Sigmoid colon (tissue), 7 donors: ENCODE results near the gene CNTN5. TPM values are rescaled to one million over a fixed set of nuclear protein-coding genes. Genes with fewer than 3 reads are reported as not detected.

Experiments used
- DNase-seq: peaks from one replicate; pipeline ENCODE4 v3.0.0-alpha.2; 2019
- H3K27ac ChIP-seq, 4 donors: fragments of 200-600 bp; sonication (generic); one replicate each; pipeline ENCODE4 v1.5.1; 2016 to 2019; ENCODE audit warnings: mild to moderate bottlenecking in 1 of 4
- H3K27me3 ChIP-seq, 3 donors: fragments of 200-600 bp; sonication (generic); one replicate each; pipeline ENCODE4 v1.5.1; 2019; ENCODE audit warnings: mild to moderate bottlenecking in 1 of 3
- H3K36me3 ChIP-seq, 4 donors: fragments of 200-600 bp; sonication (generic); one replicate each; pipeline ENCODE4 v1.5.1; 2016 to 2019
- H3K4me1 ChIP-seq, 4 donors: fragments of 200-600 bp; sonication (generic); one replicate each; pipeline ENCODE4 v1.5.1; 2017 to 2019
- H3K4me3 ChIP-seq, 4 donors: fragments of 200-600 bp; sonication (generic); one replicate each; pipeline ENCODE4 v1.5.1; 2017 to 2019; ENCODE audit warnings: mild to moderate bottlenecking in 2 of 4, moderate library complexity in 1 of 4
- H3K9me3 ChIP-seq, 4 donors: fragments of 200-600 bp in 3 of 4; sonication (generic) in 3 of 4; one replicate each; pipeline versions ENCODE4 v1.5.1 to v1.6.1; 2013 to 2019
- EP300 ChIP-seq, 4 donors: sonication (generic); formaldehyde crosslinking; IDR thresholded peaks; one replicate each; pipeline ENCODE4 v1.6.1; 2017; ENCODE audit warnings: antibody characterized with exemption in 4 of 4
- POLR2A ChIP-seq, 2 donors: fragments of 450-650 bp; IDR thresholded peaks; one replicate each; pipeline ENCODE4 v1.6.1; 2016; ENCODE audit warnings: antibody characterized with exemption in 2 of 2, mild to moderate bottlenecking in 2 of 2, moderate library complexity in 2 of 2
- POLR2AphosphoS5 ChIP-seq, 4 donors: sonication (generic); formaldehyde crosslinking; IDR thresholded peaks; one replicate each; pipeline ENCODE4 v1.6.1; 2017; ENCODE audit warnings: antibody characterized with exemption in 4 of 4
- WGBS, 2 donors: extraction: QIAGEN DNeasy Blood & Tissue Kit; methylation state at CpG; one replicate each; pipeline ENCODE4 v1.1.7; 2013; 5-methylcytosine and 5-hydroxymethylcytosine counted together
- intact Hi-C: fragments of 100-400 bp; cut with DNase I; formaldehyde crosslinking; loops from one replicate; pipeline ENCODE4 v1.15.1; 2023
- polyA plus RNA-seq, 3 donors: library from polyadenylated mRNA; stranded (reverse); fragments of 200-250 nt; gene quantifications; one replicate each; pipeline ENCODE4 v1.2.3, GENCODE V29; 2013
- total RNA-seq, 4 donors: library from RNA; depleted of rRNA; stranded (reverse); fragments of >200 nt; gene quantifications; one replicate each; pipeline ENCODE4 v1.1.0, GENCODE V29; 2016
- TF ChIP-seq, protein P1 (sequence below), 4 experiments: fragments of 450-650 bp in 3 of 4; fragments of 200-600 bp in 1 of 4; IDR thresholded peaks; one replicate each; pipeline ENCODE4 v1.5.1; 2016 to 2019; ENCODE audit warnings: antibody characterized with exemption in 4 of 4, mild to moderate bottlenecking in 3 of 4, moderate library complexity in 2 of 4
- donor health status: healthy with polysubstance abuse.
- donor health status: Bipolar disorder and iron deficiency.
- donor health status: healthy.

The CNTN5 gene
- total and polyA plus RNA-seq, 7 donors = 0.13 to 0.36 (median 0.16) TPM; not detected in 2

DNA sequence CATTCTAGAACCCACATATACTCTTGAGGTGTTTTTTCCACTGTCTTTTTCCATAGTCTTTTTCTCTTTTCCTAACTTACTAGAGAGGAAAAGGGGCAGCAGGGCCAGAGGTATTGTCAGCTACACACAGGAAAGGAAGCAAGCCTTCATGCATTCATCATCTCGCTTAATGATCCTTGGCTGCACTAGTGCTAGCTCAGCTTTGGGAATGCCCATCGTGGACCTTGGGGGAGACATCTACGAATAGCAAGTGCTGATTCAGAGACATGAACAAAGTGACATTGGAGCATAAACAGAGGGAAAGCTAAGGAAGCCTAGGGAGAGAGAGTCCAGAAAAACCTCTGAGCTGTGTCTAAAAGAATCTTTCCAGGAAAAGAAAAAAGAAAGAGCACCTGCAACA is 1200.1 kb downstream of the CNTN5 start:
- WGBS, 2 donors = 76% methylated on average over 3 of the region's 3 CpGs
- DNase-seq = no peak
- intact Hi-C loops = no loop called here
- H3K27me3 ChIP-seq = no peaks in the 10 kb centered on the region
- peaks cover 0 to 8% (median 0%) of the 10 kb centered on the region in 4 donors for H3K4me1 ChIP-seq
- H3K4me3 ChIP-seq = no peak overlapping the region
- no peak overlapping the region for H3K27ac ChIP-seq
- H3K9me3 ChIP-seq = no peaks in the 10 kb centered on the region
- no peaks in the 10 kb centered on the region for H3K36me3 ChIP-seq
- TF ChIP-seq POLR2A (IDR thresholded peaks at IDR 0.05) = no peak
- TF ChIP-seq EP300 (IDR thresholded peaks at IDR 0.05) = no peak
- TF ChIP-seq POLR2AphosphoS5 (IDR thresholded peaks at IDR 0.05) = no peak
- TF ChIP-seq, protein P1, sequence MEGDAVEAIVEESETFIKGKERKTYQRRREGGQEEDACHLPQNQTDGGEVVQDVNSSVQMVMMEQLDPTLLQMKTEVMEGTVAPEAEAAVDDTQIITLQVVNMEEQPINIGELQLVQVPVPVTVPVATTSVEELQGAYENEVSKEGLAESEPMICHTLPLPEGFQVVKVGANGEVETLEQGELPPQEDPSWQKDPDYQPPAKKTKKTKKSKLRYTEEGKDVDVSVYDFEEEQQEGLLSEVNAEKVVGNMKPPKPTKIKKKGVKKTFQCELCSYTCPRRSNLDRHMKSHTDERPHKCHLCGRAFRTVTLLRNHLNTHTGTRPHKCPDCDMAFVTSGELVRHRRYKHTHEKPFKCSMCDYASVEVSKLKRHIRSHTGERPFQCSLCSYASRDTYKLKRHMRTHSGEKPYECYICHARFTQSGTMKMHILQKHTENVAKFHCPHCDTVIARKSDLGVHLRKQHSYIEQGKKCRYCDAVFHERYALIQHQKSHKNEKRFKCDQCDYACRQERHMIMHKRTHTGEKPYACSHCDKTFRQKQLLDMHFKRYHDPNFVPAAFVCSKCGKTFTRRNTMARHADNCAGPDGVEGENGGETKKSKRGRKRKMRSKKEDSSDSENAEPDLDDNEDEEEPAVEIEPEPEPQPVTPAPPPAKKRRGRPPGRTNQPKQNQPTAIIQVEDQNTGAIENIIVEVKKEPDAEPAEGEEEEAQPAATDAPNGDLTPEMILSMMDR (IDR thresholded peaks at IDR 0.05) = no peak

DNA sequence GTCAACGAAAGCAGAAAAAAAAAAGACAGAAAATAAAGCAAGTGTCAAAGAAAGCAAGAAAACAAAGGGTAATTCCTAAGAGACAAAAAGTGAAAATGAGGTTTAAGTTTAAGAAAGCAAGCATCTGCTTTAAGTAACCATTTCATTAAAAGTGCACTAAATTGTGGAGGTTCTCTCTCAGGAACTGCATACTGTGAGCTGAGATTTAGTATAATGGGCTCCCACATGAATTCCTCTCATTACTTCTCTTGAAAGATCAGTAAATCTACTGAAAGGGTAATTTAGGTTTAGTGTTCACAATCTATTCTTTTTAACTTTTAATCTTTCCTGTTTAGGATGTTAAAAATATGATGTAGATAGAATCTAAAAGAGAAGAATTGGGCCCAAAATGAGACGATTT is 1201.0 kb downstream of the CNTN5 start:
- DNase-seq = no peak
- Histone ChIP-seq H3K4me3 (no peak overlapping the region), H3K27ac (no peak overlapping the region), H3K36me3 (no peaks in the 10 kb centered on the region), H3K9me3 (no peaks in the 10 kb centered on the region), H3K27me3 (no peaks in the 10 kb centered on the region), H3K4me1 (peaks cover 0 to 8% (median 0%) of the 10 kb centered on the region in 4 donors)
- WGBS, 2 donors = 51 to 72% methylated on average over 2 of the region's 2 CpGs
- intact Hi-C loops = no loop called here
- TF ChIP-seq POLR2A (IDR thresholded peaks at IDR 0.05) = no peak
- TF ChIP-seq, protein P1 (IDR thresholded peaks at IDR 0.05) = no peak
- no peak for TF ChIP-seq EP300 (IDR thresholded peaks at IDR 0.05)
- no peak for TF ChIP-seq POLR2AphosphoS5 (IDR thresholded peaks at IDR 0.05)

DNA sequence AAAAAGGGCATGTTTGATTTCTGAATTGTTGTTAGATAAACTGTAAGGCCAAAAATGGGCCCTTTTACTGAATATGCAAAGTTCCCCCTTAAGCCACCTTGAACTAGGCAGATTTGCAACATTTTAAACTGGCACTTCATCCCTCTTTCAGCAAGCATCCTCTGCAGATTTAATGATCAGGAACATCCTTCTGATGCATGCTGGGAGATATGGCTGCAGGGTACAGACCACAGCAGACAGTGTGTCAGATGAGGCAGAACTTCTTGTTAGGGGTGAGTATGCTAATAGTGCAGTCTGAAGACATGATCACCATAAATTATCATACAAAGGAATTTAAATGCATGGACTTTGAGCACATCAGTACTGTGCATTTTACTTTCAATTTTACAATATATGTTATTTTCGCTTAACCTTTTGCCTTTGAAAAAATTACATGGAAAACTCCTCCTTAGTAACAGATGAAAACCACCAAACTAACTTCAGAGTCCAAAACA is 1203.8 kb downstream of the CNTN5 start:
- intact Hi-C loops = no loop called here
- peaks cover 0 to 8% (median 0%) of the 10 kb centered on the region in 4 donors for H3K4me1 ChIP-seq
- TF ChIP-seq, protein P1 (IDR thresholded peaks at IDR 0.05) = no peak
- TF ChIP-seq POLR2A (IDR thresholded peaks at IDR 0.05) = no peak
- no peak for TF ChIP-seq EP300 (IDR thresholded peaks at IDR 0.05)
- no peak for TF ChIP-seq POLR2AphosphoS5 (IDR thresholded peaks at IDR 0.05)

DNA sequence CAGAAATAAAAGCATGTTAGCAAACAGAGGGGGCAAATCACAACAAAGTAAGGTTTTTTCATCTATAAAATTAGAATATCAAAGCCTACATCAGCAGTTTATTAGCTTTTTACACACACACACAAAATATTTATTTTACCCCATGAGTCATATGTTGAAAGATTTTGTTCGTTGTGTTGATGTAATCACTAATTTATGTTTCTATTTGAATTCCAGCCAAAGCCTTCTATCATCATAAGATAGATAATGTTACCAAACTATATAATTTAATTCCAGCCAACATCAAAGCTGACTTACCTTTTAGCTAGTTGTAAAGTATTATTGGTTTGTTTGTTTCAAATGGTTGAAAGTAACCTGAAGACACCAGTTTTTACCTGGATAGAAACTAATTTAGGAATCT is 1208.3 kb downstream of the CNTN5 start:
- Histone ChIP-seq H3K27ac (no peak overlapping the region), H3K4me1 (no peaks in the 10 kb centered on the region), H3K9me3 (no peaks in the 10 kb centered on the region), H3K4me3 (no peak overlapping the region), H3K27me3 (no peaks in the 10 kb centered on the region), H3K36me3 (no peaks in the 10 kb centered on the region)
- intact Hi-C loops = no loop called here
- WGBS, 2 donors = 21 to 53% methylated on average over 1 of the region's 1 CpG
- TF ChIP-seq EP300 (IDR thresholded peaks at IDR 0.05) = no peak
- TF ChIP-seq POLR2A (IDR thresholded peaks at IDR 0.05) = no peak
- TF ChIP-seq, protein P1 (IDR thresholded peaks at IDR 0.05) = no peak
- no peak for TF ChIP-seq POLR2AphosphoS5 (IDR thresholded peaks at IDR 0.05)
- DNase-seq = no peak

More for the DNA sequence above, 1203.8 kb downstream of the CNTN5 start:
- WGBS, 2 donors = 79 to 87% methylated on average over 1 of the region's 1 CpG
- Histone ChIP-seq H3K4me3 (no peak overlapping the region), H3K27me3 (no peaks in the 10 kb centered on the region), H3K27ac (no peak overlapping the region), H3K9me3 (no peaks in the 10 kb centered on the region), H3K36me3 (no peaks in the 10 kb centered on the region)
- no peak for DNase-seq

DNA sequence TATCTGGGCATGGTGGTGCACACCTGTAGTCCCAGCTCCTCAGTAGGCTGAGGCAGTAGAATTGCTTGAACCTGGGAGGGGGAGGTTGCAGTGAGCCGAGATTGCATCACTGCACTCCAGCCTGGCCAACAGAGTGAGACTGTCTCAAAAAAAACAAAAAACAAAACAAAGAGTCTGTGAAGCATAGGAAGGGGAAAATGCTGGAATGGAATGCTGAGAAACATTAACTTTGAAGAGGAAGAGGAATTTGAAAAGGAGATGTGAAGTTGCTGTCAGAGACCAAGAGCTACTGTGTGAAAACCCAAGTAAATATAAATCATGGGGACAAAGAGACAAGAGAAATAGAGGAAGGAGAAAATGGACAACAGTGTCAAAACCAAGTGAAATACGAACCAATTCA is 1211.3 kb downstream of the CNTN5 start:
- Histone ChIP-seq H3K4me1 (no peaks in the 10 kb centered on the region), H3K36me3 (no peaks in the 10 kb centered on the region), H3K27ac (no peak overlapping the region), H3K27me3 (no peaks in the 10 kb centered on the region), H3K4me3 (no peak overlapping the region), H3K9me3 (no peaks in the 10 kb centered on the region)
- intact Hi-C loops = no loop called here
- 64 to 83% methylated on average over 2 of the region's 2 CpGs for WGBS, 2 donors
- TF ChIP-seq POLR2AphosphoS5 (IDR thresholded peaks at IDR 0.05) = no peak
- no peak for TF ChIP-seq POLR2A (IDR thresholded peaks at IDR 0.05)
- TF ChIP-seq EP300 (IDR thresholded peaks at IDR 0.05) = no peak
- DNase-seq = no peak
